Endothelial cell of umbilical vein (primary cell): ENCODE measurements around the gene THSD8. TPM values are rescaled to one million over a fixed set of nuclear protein-coding genes. Genes with fewer than 3 reads are reported as not detected.

ENCODE experiments used
- BruUV-seq: library from RNA; stranded (reverse); fragments of 400-500 nt; replicated peaks from 2 replicates; lab custom pipeline; 2021; lab: Mats Ljungman, UMichigan
- CTCF ChIA-PET: fragments of 300-600, 350-600 bp; sonication (Branson Sonifier 250); formaldehyde crosslinking; loops from one replicate; lab custom pipeline; 2021; ENCODE audit warnings: antibody characterized with exemption, inconsistent platforms; lab: Charles Lee
- POLR2A ChIA-PET: fragments of 300-600, 350-600 bp; sonication (Branson Sonifier 250); formaldehyde crosslinking; loops from one replicate; lab custom pipeline; 2021; ENCODE audit warnings: antibody characterized with exemption, inconsistent platforms; lab: Charles Lee
- DNase-seq: peaks from one replicate; pipeline ENCODE4 v3.0.0-alpha.2; 2011; ENCODE audit warnings: low read depth, low spot score
- FAIRE-seq: peaks from 2 replicates; lab custom pipeline; 2011; peaks lifted over from hg19 to GRCh38; lab: Jason Lieb, UNC
- H2AFZ ChIP-seq: 2 replicates; pipeline ENCODE4 v1.6.0; 2012; ENCODE audit warnings: low read depth, low read length, control low read depth, inconsistent platforms
- H3K27ac ChIP-seq: 2 replicates; pipeline ENCODE4 v1.5.1; 2011; ENCODE audit warnings: low read depth, mild to moderate bottlenecking, control low read depth, low read length, moderate library complexity; ENCODE audit not compliant: insufficient read depth
- H3K27me3 ChIP-seq, 2 experiments: 2 replicates each; pipeline versions ENCODE4 v1.6.0 to v1.6.1; 2011; ENCODE audit warnings: low read length in 2 of 2, mixed read lengths in 1 of 2; ENCODE audit not compliant: control insufficient read depth in 2 of 2, insufficient read depth in 2 of 2
- H3K36me3 ChIP-seq, 2 experiments: 2 replicates in 1 of 2; 3 replicates in 1 of 2; pipeline ENCODE4 v1.5.1; 2011; ENCODE audit warnings: low read length in 2 of 2, mild to moderate bottlenecking in 1 of 2, moderate library complexity in 1 of 2; ENCODE audit not compliant: control insufficient read depth in 2 of 2, insufficient read depth in 2 of 2; ENCODE audit errors: extremely low read depth in 1 of 2
- H3K4me1 ChIP-seq: 3 replicates; pipeline ENCODE4 v1.5.1; 2011; ENCODE audit warnings: mild to moderate bottlenecking, low read length; ENCODE audit not compliant: control insufficient read depth, insufficient read depth; ENCODE audit errors: extremely low read depth
- H3K4me2 ChIP-seq: 2 replicates; pipeline ENCODE4 v1.6.1; 2011; ENCODE audit warnings: low read length, control low read depth, mixed read lengths; ENCODE audit not compliant: insufficient read depth
- H3K4me3 ChIP-seq, 3 experiments: fragments of 200-600 bp in 1 of 3; sonication (generic), shearing (Covaris generic) in 1 of 3; replicated peaks in 1 of 3; 2 replicates each; pipeline ENCODE4 v1.5.1; 2011 to 2016; ENCODE audit warnings: control low read depth in 3 of 3, low read length in 3 of 3, mild to moderate bottlenecking in 2 of 3, inconsistent platforms in 1 of 3, low read depth in 1 of 3, moderate library complexity in 1 of 3; ENCODE audit not compliant: insufficient read depth in 1 of 3
- H3K79me2 ChIP-seq: 2 replicates; pipeline ENCODE4 v1.6.0; 2012; ENCODE audit warnings: low read length, inconsistent platforms; ENCODE audit not compliant: control insufficient read depth, insufficient read depth
- H3K9ac ChIP-seq: replicated peaks from 2 replicates; pipeline ENCODE3; 2011; ENCODE audit warnings: low read length, control low read depth; ENCODE audit not compliant: insufficient read depth; ENCODE audit errors: extremely low read depth
- H3K9me1 ChIP-seq: replicated peaks from 3 replicates; pipeline ENCODE4 v1.6.0; 2011; ENCODE audit warnings: mild to moderate bottlenecking, low read length; ENCODE audit not compliant: control insufficient read depth, insufficient read depth; ENCODE audit errors: extremely low read depth
- H3K9me3 ChIP-seq: replicated peaks from 2 replicates; pipeline ENCODE4 v1.5.1; 2012; ENCODE audit warnings: low read length, inconsistent platforms; ENCODE audit not compliant: control insufficient read depth, insufficient read depth
- H4K20me1 ChIP-seq: replicated peaks from 2 replicates; pipeline ENCODE3; 2011; ENCODE audit warnings: mild to moderate bottlenecking, low read length; ENCODE audit not compliant: control insufficient read depth, insufficient read depth; ENCODE audit errors: extremely low read depth
- EZH2 ChIP-seq: IDR thresholded peaks from 2 replicates; pipeline ENCODE4 v1.6.1; 2012; ENCODE audit warnings: borderline replicate concordance, low read depth, mild to moderate bottlenecking, moderate library complexity, low read length, inconsistent platforms; ENCODE audit not compliant: severe bottlenecking
- FOS ChIP-seq: IDR thresholded peaks from 2 replicates; pipeline ENCODE4 v1.6.1; 2011; ENCODE audit warnings: mild to moderate bottlenecking, low read length, moderate library complexity, borderline replicate concordance; ENCODE audit not compliant: insufficient read depth
- GATA2 ChIP-seq: IDR thresholded peaks from 2 replicates; pipeline ENCODE4 v1.7.0; 2011; ENCODE audit warnings: low read depth, mild to moderate bottlenecking, moderate library complexity, mixed read lengths, low read length; ENCODE audit not compliant: insufficient read length, insufficient read depth
- JUN ChIP-seq: IDR thresholded peaks from 2 replicates; pipeline ENCODE4 v1.6.1; 2011; ENCODE audit warnings: borderline replicate concordance, low read depth; ENCODE audit not compliant: insufficient read length, insufficient read depth
- MYC ChIP-seq: IDR thresholded peaks from one replicate; pipeline ENCODE4 v1.6.1; 2011; ENCODE audit warnings: mild to moderate bottlenecking, low read depth, low read length
- POLR2A ChIP-seq: IDR thresholded peaks from 2 replicates; pipeline ENCODE4 v1.6.1; 2012; ENCODE audit warnings: low read depth, mild to moderate bottlenecking, control low read depth, low read length
- POLR2AphosphoS5 ChIP-seq: IDR thresholded peaks from 2 replicates; pipeline ENCODE4 v1.6.1; 2012; ENCODE audit warnings: low read depth, mild to moderate bottlenecking, control low read depth, low read length, moderate library complexity; ENCODE audit not compliant: insufficient read depth
- dilution Hi-C: fragments of 300-500 bp; cut with MboI; formaldehyde crosslinking; loops from one replicate; pipeline ENCODE4 v1.15.0; 2019; ENCODE audit warnings: low sequenced_read_pairs; ENCODE audit not compliant: extremely low pct_ligation_motif_present
- intact Hi-C: fragments of 100-400 bp; cut with micrococcal nuclease; formaldehyde crosslinking; loops from one replicate; pipeline ENCODE4 v1.10.0; 2022
- polyA plus RNA-seq, 4 experiments: library from polyadenylated mRNA; depleted of rRNA in 3 of 4; stranded (reverse) in 3 of 4; unstranded in 1 of 4; fragments of >200 nt; gene quantifications; 2 replicates each; pipeline versions ENCODE4 v1.2.1 to v1.2.3, GENCODE V29; 2011 to 2012; ENCODE audit warnings: missing spikeins in 1 of 4
- total RNA-seq: library from RNA; stranded (reverse); gene quantifications from 2 replicates; pipeline ENCODE4 v1.2.3, GENCODE V29; 2021
- TF ChIP-seq, protein P1 (sequence below): IDR thresholded peaks from 2 replicates; pipeline ENCODE4 v1.6.1; 2011; ENCODE audit not compliant: insufficient read depth, insufficient read length
- TF ChIP-seq, protein P2 (sequence below), 2 donors: IDR thresholded peaks; 1 replicate in 1 of 2; 2 replicates in 1 of 2; pipeline ENCODE4 v1.5.1; 2011; ENCODE audit warnings: low read length in 2 of 2, mild to moderate bottlenecking in 2 of 2, moderate library complexity in 2 of 2, control low read depth in 1 of 2, inconsistent platforms in 1 of 2, low read depth in 1 of 2; ENCODE audit not compliant: insufficient read depth in 1 of 2; ENCODE audit errors: extremely low read depth in 1 of 2

The THSD8 gene
- total and polyA plus RNA-seq, 2 donors (not counting 3 experiments of a cell fraction or from before 2014, with no cell fraction given): 15.9 TPM; not detected in 1

DNA sequence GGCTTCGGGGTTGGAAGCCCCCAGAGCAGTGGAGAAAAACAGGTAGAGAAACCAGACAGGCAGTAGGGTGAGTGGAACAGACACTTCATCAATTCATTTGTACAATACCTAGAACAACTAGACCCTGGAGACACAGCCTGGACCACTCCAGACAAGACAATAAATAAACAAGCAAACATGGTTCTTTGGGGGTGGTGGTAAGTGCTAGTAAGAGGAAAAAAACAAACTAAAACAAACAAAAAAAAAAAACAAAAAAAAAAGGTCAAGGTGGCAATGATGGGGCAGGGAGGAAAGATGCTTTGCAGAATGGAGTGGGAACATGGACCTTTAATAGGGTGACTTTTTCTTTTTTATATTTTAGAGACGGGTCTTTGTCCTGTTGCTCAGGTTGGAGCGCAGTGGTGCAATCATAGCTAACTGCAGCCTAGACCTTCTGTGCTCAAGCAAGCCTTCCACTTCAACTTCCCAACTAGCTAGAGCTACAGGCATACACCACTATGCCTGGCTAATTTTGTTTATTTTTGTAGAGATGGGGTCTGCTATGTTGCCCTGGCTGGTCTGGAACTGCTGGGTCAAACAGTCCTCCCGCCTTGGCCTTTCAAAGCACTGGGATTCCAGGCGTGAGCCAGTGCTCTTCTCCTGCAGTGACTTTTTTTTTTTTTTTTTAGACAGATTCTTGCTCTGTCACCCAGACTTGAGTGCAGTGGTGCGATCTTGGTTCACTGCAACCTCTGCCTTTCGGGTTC lies 7.5 kb upstream of the THSD8 start:
- Histone ChIP-seq H3K4me1 (peaks cover 23% of the 10 kb centered on the region), H3K79me2 (peaks cover 14% of the 10 kb centered on the region), H3K36me3 (peaks cover 0 to 3% of the 10 kb centered on the region in 2 experiments), H3K27ac (peak overlapping the region; percentile 91), H2AFZ (peak overlapping the region; percentile 27), H3K9me3 (no peaks in the 10 kb centered on the region), H3K4me3 (peak overlapping the region in 2 of 3 experiments; percentile 27 to 76), H4K20me1 (no peaks in the 10 kb centered on the region), H3K9me1 (no peaks in the 10 kb centered on the region), H3K4me2 (peak overlapping the region; percentile 56), H3K27me3 (no peaks in the 10 kb centered on the region), H3K9ac (peak overlapping the region; percentile 74)
- peak; percentile 38 for FAIRE-seq
- POLR2A ChIA-PET: interaction anchor here (0.7 to 4.1 kb wide), 3 partner anchors 12 to 64 kb away, joined by 3 to 94 read pairs (median 73); partner anchors contain the start of gene HOOK2
- CTCF ChIA-PET: interaction anchor here (4.5 to 13.8 kb wide), 3 partner anchors 18 to 53 kb away, joined by 30 to 524 read pairs (median 387); partner anchors contain the start of gene HOOK2
- dilution Hi-C loops (no loop called here), intact Hi-C loops (no loop called here)
- peak; percentile 34 for TF ChIP-seq POLR2A
- TF ChIP-seq, protein P1, sequence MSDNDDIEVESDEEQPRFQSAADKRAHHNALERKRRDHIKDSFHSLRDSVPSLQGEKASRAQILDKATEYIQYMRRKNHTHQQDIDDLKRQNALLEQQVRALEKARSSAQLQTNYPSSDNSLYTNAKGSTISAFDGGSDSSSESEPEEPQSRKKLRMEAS: no peak
- no TSS peak for BruUV-seq
- no peak for DNase-seq

DNA sequence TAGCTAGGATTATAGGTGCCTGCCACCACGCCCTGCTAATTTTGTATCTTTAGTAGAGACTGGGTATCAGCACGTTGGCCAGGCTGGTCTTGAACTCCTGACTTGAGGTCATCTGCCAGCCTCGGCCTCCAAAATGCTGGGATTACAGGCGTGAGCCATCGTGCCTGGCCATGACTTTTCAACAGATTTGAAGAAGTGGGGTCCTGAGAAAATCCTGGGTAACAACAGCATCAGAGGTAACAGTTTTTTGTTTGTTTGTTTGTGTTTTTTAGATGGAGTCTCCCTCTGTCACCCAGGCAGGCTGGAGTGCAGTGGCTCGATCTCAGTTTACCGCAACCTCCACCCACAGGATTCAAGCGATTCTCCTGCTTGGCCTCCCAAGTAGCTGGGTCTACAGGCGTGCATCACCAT lies 6.9 kb upstream of the THSD8 start:
- no peak for DNase-seq
- Histone ChIP-seq H3K9me1 (no peaks in the 10 kb centered on the region), H3K9me3 (no peaks in the 10 kb centered on the region), H3K4me3 (no peak overlapping the region), H3K27ac (no peak overlapping the region), H2AFZ (no peak overlapping the region), H3K36me3 (peaks cover 0 to 9% of the 10 kb centered on the region in 2 experiments), H3K79me2 (peaks cover 15% of the 10 kb centered on the region), H4K20me1 (no peaks in the 10 kb centered on the region), H3K4me2 (no peak overlapping the region), H3K4me1 (peaks cover 23% of the 10 kb centered on the region), H3K9ac (no peak overlapping the region), H3K27me3 (no peaks in the 10 kb centered on the region)
- TF ChIP-seq POLR2A (no peak), EZH2 (no peak), FOS (no peak), GATA2 (no peak), JUN (no peak), MYC (no peak), POLR2AphosphoS5 (no peak)
- TF ChIP-seq, protein P1: no peak
- TF ChIP-seq, protein P2, sequence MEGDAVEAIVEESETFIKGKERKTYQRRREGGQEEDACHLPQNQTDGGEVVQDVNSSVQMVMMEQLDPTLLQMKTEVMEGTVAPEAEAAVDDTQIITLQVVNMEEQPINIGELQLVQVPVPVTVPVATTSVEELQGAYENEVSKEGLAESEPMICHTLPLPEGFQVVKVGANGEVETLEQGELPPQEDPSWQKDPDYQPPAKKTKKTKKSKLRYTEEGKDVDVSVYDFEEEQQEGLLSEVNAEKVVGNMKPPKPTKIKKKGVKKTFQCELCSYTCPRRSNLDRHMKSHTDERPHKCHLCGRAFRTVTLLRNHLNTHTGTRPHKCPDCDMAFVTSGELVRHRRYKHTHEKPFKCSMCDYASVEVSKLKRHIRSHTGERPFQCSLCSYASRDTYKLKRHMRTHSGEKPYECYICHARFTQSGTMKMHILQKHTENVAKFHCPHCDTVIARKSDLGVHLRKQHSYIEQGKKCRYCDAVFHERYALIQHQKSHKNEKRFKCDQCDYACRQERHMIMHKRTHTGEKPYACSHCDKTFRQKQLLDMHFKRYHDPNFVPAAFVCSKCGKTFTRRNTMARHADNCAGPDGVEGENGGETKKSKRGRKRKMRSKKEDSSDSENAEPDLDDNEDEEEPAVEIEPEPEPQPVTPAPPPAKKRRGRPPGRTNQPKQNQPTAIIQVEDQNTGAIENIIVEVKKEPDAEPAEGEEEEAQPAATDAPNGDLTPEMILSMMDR (IDR thresholded peaks at IDR 0.05; ENCODE audit: extremely low read depth in 1 of 2, insufficient read depth in 1 of 2, low read depth in 1 of 2, low read length in 2 of 2): no peak
- intact Hi-C loops (no loop called here), dilution Hi-C loops (no loop called here)
- ChIA-PET POLR2A (interaction anchor here (0.7 to 1.1 kb wide), 2 partner anchors 19 to 63 kb away, joined by 3 to 7 read pairs; no protein-coding TSS in a partner anchor), CTCF (interaction anchor here (1.5 to 13.8 kb wide), 5 partner anchors 12 to 52 kb away, joined by 14 to 524 read pairs (median 30); partner anchors contain the start of gene HOOK2)
- BruUV-seq: no TSS peak
- peak; percentile 26 for FAIRE-seq
